HG03280 (cell line): ENCODE measurements around the gene LTBP2.
"Not testable (repeated sequence)": the region's sequence is repeated elsewhere in the genome, so short reads cannot be mapped to it uniquely, and the experiment has no call there.

Experiments used
- ATAC-seq: cut with Tn5 transposase; IDR thresholded peaks from one replicate; pipeline ENCODE4 v1.9.1; 2021; ENCODE audit warnings: mild to moderate bottlenecking, moderate library complexity; ENCODE audit not compliant: unreplicated experiment

LTBP2 gene

GRCh38 chr14:74459976-74460375, 152.1 kb downstream of the LTBP2 start:
- no peak for ATAC-seq

GRCh38 chr14:74459289-74459946, 152.6 kb downstream of the LTBP2 start:
- peak; percentile 60 for ATAC-seq

- no peak for ATAC-seq
Measured at GRCh38 chr14:74457565-74457895, 154.5 kb downstream of the LTBP2 start.

- no peak for ATAC-seq
Measured at GRCh38 chr14:74456684-74457564, 155.1 kb downstream of the LTBP2 start.

GRCh38 chr14:74454397-74454796, 157.6 kb downstream of the LTBP2 start:
- ATAC-seq = not testable (repeated sequence)
